Dermis microvascular lymphatic vessel endothelial cell (primary cell): ENCODE measurements around the gene HOXA4. TPM values are rescaled to one million over a fixed set of nuclear protein-coding genes. Genes with fewer than 3 reads are reported as not detected.

Source experiments
- DNase-seq, 2 donors: peaks; one replicate each; pipeline versions ENCODE4 v3.0.0 to v3.0.0-alpha.2; 2010; ENCODE audit warnings: low read depth in 2 of 2
- total RNA-seq: library from RNA; depleted of rRNA; stranded (reverse); fragments of >200 nt; gene quantifications from 2 replicates; pipeline ENCODE4 v1.2.1, GENCODE V29; 2014

HOXA4 gene
- total RNA-seq, 1 donor from 2014 or later, result 0.51 TPM

DNA sequence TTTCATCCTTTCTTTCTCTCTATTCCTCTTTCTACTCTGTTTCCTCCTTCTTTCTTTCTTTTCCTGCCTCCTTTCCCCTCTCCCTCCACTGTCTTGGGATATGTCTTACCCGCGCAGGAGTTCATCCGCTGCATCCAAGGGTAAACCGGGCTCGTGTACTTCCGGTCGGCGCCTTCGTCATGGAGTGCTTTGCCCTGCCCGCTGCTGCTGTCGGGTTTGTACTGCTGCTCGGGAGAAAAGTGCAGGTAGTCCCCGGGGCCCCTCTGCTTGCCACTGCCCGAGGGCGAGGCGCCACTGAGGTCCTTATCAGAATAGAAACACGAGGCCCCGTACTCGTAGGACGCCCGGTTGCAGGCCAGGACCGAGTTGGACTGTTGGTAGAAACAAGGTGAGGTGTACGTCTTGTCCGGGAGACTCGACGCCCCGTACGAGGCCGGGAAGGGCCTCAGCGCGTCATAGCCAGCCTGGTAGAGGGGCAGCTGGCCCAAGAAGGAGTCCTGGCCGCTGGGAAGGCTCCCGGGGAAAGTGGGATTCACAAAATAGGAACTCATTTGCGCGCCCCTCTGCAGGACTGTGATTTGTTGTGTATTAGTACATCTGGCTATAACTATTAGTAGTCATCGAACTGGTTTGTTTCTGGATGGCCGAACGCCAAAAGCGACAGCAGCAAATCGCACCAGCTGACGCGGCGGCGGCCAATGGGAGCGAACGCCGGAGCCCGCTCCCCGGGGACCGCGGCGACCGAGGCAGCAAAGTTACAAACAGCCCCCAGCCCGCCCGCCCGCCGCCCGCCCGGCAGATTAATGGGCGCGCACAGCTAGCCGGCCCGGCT, 16.9 kb upstream of the HOXA4 start, which contains the start of gene HOXA6:
Gene HOXA6, minus strand, starts transcription at position 576 of the 832 bp plus-strand sequence. Its CDS starts 25 bp downstream, at position 551.
- peak in 1 of 2 donors; percentile 62 for DNase-seq

DNA sequence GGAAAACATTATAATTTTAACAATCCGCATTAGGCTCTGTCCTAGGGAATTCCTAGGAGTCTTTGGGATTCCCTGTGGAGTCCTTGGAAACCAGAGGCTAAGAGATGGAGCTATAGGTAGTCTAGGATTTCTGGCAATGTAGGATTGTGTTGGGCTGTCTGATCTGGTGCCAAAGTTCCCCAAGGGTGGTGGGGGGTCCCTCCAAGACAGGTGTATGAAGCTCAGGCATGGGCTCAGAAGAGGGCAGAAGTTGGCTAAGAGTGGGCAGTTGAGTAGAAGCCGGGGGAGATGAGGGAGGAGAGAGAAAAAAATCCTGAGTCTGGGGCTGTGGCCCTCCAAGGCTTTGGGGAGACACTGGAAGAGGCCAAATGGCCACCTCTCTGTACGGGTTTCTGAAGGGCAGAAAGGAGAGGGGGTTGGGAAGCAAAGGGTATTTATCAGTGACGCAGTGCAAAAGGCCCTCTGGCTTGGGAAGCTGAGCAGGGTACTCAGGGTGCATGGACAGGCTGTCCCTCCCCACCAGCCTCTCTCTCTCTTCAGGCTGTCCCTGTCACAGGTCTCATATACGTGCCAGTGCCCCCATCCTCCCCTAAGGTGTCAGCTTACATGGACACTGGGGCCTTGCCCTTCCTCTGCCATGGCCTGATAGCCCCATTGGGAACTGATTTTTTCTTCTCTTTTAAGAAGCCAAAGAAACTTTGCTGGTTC, 16.1 kb upstream of the HOXA4 start:
- DNase-seq, result no peak

DNA sequence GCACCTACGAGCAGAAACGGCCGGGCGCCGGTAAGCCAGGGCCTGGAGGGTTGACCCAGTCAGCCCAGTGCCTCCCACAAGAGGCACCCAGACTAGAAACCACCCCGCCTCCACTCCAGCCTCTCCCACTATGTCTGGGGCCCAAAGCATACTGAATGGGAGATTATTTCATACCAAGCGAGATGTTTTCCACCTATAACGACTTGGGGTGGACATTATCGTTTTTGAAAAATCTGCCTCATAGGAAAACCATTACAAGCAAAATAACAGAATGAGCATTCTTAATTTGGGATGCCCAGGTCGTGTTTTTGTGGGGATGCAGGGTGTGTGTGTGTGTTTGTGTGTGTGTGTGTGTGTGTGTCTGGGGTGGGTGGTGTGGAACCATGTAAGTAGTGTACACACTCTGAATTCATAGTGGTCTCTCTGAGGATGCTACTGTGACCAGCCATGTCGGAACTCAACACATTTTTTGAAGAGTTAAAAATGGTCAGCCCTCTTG, 15.4 kb upstream of the HOXA4 start:
- DNase-seq, result no peak

DNA sequence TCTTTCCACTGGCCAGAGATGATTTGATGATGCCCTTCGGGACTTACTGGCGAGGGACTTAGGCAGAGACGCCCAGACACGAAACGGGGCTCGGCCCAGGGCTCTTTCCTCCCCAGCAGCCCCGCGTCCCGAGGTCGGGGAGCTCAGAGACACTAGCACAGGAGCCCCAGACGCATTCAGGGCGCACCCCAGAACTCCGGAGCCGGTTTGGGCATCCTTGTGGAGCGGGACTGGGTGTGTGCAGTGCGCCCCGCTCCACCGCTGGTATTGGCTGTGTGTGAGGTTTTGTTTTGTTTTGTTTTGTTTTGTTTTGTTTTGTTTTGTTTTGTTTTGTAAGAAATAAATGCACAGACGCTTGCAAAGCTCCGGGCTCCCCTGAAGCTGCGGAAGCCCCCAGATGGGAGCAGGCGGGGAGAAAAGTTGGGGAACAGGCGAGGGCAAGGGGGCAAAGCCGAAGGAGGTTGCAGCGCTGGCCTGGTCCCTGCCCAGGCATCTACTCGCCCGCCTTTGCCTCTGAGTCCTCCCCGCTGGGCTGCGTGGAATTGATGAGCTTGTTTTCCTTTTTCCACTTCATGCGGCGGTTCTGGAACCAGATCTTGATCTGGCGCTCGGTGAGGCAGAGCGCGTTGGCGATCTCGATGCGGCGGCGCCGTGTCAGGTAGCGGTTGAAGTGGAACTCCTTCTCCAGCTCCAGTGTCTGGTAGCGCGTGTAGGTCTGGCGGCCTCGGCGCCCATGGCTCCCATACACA, 14.8 kb upstream of the HOXA4 start:
- DNase-seq, result no peak

DNA sequence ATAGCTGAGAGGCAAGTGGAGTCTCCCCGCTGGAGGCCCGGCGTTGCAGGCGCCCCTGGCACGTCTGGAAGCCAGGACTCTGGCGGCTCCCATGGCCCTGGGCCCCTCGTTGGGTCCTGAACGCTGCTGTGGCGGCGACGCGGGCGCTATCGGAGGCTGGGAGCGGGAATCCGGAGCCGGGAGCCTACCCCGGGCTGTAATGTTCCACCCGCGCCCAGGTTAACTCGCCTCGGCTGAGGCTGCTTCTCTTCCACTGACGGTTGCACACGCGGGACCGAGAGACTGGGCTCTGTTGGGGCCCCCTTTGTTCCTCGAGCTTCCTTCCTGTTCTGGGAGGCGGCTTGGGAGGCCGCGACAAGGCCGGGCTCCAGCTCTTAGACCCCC, 14.2 kb upstream of the HOXA4 start:
- DNase-seq, result no peak

DNA sequence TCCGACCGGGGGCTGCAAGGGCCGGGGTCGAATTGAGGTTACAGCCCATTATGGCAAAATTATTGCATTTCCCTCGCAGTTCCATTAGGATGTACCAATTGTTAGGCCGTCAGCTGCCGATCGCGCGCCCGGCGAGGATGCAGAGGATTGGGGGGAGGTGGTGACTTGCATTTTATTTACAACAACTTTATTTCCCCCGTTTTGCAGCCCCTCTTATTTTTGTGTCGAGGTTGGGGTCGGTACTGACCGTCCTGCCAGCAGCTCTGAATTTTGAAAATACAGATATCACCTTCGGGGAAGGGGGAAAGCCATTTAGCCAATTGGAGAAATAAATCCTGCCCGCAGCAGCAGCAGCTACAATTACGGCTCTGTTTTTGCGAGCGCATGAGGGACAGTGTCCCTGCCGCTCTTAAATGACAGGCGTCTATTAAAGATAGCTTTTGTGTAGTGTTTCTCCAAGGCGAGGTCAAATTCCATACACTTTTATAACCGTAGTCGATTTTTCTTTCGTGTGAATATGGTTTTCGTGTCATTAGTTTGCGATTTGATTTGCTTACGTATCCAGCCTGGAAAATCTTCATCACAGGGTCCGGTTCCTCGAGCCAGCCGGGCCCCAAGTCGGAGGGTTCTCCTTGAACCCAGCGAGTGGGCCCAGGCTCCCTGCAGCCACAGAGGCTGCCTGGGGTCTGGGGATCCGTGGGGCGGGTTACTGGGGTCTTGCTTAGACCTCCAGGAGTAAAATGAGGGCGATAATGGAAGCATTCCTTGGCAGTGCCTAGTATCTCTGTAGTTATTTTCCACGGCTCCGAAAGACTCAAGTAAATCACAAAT, 13.6 kb upstream of the HOXA4 start:
- no peak for DNase-seq

DNA sequence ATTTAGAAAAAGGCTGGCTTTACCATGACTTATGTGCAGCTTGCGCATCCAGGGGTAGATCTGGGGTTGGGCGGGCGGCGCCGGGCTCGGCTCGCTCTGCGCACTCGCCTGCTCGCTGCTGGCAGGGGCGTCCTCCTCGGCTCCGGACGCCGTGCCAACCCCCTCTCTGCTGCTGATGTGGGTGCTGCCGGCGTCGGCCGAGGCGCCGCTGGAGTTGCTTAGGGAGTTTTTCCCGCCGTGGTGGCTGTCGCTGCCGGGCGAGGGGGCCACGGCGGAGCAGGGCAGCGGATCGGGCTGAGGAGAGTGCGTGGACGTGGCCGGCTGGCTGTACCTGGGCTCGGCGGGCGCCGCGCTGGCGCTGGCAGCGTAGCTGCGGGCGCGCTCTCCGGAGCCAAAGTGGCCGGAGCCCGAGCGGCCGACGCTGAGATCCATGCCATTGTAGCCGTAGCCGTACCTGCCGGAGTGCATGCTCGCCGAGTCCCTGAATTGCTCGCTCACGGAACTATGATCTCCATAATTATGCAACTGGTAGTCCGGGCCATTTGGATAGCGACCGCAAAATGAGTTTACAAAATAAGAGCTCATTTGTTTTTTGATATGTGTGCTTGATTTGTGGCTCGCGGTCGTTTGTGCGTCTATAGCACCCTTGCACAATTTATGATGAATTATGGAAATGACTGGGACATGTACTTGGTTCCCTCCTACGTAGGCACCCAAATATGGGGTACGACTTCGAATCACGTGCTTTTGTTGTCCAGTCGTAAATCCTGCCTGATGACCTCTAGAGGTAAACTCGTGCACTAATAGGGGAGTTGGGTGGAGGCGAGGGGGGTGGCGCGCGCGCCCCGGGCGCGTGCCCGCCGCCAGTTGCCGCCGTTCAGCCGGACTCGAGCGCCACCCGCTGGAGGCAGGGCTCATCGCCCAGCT, 12.7 kb upstream of the HOXA4 start, which contains the start of gene HOXA5:
Gene HOXA5, minus strand, starts transcription at position 659 of the 927 bp plus-strand sequence. Its CDS starts 74 bp downstream, at position 585.
- DNase-seq, result peak; percentile 80 to 87

DNA sequence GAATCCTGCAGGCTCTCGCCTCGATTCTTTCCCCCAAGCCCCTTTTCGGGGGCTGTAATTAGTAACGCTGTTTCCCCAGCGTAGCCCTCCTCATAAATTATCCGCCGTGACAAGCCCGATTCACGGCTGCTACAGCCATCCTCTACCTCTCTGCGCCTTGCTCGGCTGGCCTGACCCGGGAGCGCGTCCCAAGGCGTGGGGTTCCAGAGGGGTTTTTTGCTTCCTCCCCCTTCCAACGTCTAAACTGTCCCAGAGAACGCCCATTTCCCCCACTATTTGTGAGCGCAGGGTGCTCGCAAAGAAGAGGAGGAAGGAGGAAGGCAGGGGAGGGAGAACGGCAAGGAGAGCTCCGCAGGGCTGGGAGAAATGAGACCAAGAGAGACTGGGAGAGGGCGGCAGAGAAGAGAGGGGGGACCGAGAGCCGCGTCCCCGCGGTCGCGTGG, 12.0 kb upstream of the HOXA4 start:
- DNase-seq, result peak in 1 of 2 donors; percentile 12

DNA sequence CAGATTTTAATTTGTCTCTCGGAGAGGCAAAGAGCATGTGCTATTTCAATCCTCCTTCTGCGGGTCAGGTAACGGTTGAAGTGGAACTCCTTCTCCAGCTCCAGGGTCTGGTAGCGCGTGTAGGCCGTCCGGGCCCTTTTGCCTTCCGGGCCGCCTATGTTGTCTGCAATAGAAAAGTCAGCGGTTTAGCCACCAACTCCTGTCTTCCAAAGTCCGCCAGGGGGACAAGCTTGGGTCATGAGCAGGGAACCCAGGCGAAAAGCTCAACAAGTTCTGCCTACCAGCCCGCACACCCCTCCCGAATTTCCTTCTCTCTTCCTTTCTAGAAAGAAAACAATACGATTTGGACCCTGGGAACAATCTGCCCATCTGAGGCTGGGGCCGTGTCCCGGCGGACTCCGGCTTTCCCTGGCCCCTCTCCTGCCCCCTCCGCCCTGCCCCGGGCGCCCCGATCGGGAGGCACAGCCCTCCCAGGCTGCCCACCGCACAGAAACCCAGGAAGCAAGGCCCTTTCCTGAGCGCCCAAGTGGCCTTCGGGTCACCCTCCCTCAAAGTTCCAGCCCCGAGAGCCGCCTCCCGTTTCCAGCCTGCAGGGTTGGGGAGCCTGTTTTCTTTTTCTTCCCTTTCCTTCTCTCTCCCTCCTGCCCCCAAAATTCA, 11.5 kb upstream of the HOXA4 start:
- peak in 1 of 2 donors; percentile 59 for DNase-seq

DNA sequence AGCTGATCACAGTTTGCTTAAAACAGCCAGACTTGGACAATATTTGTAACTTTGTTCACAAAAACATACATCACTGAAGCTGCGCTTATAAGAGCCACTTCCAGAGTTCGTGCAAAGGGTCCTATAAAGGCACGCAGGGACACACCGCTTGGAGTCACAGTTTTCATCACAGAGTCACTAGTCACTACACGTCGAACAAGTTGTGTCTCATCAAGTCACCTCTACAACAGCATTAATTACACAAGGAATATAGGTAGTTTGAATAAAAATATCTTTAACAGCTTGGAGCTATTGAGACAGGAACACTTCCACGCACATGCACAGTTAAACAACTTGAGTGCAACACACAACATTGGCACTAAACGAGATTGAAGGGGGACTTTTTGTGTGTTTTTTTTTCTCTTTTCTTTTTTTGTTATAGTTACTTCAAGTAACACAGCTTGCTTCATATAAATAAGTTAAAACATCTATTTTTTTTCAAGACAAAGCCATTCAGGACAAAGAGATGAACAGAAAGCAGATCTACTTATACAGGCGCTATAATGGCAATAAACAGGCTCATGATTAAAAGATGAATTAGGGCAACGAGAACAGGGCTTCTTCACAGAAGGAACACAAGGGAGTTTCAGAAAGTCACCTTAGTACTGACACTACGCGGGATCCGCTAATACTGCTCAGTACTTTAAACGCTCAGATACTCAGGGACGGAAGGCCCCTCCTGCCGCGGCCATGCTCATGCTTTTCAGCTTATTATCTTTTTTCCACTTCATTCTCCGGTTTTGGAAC, 10.8 kb upstream of the HOXA4 start:
- DNase-seq, result no peak

DNA sequence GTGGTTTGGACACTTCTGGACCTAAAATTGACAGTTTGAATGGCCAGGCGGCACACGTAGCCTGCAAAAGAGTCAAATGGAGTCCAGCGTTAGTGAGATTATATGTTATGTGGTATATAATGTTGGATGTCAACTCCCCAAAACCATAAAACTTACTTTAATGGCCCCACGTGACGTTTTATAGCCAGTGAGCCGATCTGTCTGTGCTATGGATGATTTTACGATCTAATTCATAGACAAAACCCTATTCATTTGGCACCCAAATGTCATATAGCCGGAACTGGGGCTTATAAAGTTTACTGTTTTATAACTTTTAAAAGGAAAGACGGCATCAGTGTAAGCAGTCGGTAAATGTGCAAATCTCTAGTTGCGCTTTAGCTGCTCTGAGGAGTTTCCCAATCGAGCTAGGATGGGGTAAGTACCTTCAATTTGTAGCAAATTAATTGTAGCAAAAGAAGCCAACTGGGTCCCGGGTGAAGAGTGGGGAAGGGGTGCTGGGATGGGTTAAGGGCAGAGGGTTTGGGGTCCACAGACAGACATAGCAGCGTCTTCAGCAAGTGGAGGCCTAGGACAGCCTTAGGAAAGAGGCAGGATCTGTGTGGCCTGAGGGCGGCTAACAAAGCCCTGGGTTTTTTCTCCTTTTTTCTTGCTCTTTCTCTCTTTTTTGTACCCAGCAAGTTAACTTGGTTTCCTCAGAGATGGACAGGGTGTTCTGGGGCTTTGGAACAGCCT, 9.7 kb upstream of the HOXA4 start:
- DNase-seq, result no peak

DNA sequence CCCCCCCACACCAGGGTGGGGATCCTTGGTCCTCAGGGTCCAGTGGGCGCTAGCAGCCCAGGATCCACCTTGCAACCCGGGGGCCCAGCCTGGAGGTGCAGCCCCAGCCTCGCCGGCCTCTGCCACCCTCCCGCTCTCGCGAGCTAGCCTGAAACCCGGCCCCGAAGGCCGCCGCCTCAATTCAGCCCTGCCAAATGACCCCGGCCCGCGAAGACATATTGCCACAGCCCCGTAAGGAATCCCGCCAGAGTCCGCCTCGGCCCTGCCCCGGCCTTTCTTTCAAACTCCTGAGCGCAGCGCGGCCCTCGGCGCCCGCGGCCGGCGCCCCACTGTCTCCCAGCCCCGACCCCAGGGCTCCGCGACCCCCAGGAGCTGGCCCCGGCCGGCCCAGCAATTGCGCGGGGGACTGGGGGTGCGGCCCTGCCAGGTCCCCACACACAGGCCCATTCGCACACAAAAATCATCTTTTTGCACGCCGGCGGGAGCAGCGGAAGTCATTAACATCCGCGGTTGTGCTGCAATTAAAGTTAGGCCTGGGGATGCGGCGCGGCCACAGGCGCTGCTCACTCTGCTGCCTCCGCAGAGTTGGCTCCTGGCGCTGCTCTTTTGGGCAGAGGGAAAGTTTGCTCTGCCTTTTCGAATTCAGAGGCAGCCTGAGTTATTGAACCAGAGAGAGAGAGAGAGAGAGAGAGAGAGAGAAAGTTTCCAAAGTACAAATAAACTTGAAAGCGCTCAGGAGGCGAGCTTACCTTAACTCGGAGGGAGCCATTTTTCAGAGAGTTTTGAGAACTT, 9.0 kb upstream of the HOXA4 start:
- DNase-seq, result no peak

DNA sequence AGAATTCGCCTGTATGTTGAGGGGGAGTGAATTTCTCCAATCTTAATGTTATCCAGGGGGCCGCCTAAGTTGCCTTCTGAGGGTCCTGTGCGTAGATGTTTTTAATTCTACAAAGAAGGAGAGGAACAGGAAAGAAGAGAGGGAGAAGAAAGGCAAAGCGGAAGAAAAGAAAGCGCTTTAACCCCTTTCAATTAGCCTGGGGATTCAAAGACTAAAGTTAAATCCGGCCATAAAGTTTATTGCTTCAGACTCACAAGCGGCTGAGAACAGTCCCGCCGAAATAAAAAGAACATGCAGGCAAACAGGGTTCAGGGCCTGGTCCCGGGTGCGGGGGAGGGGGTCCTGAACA, 8.4 kb upstream of the HOXA4 start:
- DNase-seq, result no peak

DNA sequence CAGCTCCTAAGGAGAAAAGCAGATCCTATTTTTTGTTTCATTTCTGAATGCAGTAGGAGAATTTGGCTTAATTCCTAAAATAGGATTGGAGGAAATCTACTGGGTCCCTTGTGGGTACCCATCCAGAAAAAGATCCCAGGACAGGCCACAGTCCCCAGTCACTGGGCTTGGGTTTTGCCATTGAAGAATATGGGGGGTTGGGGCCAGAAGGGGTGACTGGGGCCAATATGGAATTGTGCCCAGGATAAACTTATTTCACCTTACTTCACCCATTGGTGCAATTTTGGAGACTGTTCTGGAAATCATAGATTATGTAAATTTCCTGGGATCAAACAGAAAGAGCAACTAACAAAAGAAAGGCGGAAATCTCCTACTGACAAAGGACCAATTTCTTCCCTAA, 7.9 kb upstream of the HOXA4 start:
- DNase-seq, result no peak

DNA sequence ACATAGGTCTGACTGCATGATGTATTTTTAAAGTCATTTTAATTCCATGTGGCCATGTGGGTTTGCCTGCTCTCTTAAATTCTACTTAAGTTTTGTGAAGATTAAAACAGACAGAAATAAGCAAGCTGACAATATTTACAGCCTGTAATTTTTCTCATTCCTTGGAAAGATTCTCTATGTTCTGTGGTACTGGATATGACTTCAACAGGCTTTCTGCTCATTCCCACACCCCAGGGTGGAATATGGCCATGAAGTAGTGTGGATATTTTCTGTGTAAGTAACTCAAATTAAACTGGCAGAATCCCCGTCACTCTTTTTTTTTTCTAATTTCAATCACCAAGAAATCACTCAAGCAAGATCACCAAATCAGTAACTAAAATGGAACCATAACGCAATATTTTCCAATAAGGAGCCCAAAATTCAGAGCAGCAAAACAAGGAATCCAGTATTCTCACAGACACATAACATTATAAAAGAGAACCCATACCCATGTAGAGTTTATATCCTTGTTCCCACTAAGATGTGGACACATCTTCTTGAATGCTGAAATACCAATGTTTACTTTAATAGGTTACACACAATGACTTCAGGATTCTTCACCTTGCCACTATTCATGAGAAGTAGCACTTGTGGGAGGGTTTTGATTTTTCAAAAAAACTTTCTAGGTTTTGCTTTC, 7.2 kb upstream of the HOXA4 start:
- no peak for DNase-seq

DNA sequence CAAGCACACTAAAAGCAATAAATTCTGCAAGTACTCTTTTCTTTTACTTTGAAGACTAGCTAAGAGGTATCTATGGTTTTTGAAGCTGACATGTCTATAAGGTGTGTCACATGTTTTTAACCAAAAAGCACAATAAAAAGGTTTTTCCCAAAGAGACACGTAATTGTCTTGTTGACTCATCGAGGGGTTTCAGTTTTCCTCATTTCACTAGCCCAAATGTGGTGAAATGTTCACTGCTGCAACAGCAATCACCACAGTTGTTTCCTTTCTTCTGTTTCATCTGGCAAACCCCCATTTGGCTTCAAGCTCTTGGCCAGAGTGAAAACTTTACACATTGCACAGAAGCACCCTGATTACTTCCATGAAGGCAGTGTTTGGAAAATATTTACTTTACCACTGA, 3.8 kb upstream of the HOXA4 start:
- peak; percentile 87 to 88 for DNase-seq
